Natural killer cell (primary cell): ENCODE measurements around the gene TMEM41B. TPM values are rescaled to one million over a fixed set of nuclear protein-coding genes. Genes with fewer than 3 reads are reported as not detected.
A peak's percentile ranks its signal among the peaks of the same experiment; 100 is the strongest.

Source experiments
- ATAC-seq, 3 donors: fragments of 150-1000 bp in 2 of 3; fragments of 200-7000 bp in 1 of 3; cut with Tn5 transposase; 1 replicate in 1 of 3; 2 replicates in 2 of 3; pipeline ENCODE4 v1.10.0; 2021; ENCODE audit warnings: mild to moderate bottlenecking in 2 of 3, moderate library complexity in 2 of 3
- DNase-seq, 2 donors: peaks; one replicate each; pipeline versions ENCODE4 v3.0.0 to v3.0.0-alpha.2; 2013 to 2021; ENCODE audit warnings: mixed read lengths in 1 of 2
- H3K27ac ChIP-seq: one replicate; pipeline ENCODE4 v1.5.1; 2013; ENCODE audit warnings: mild to moderate bottlenecking, low read length
- H3K27me3 ChIP-seq: one replicate; pipeline ENCODE4 v1.6.1; 2013; ENCODE audit warnings: low read length; ENCODE audit not compliant: control insufficient read depth, insufficient read depth
- H3K36me3 ChIP-seq: one replicate; pipeline ENCODE4 v1.6.1; 2013; ENCODE audit warnings: low read length; ENCODE audit not compliant: control insufficient read depth, insufficient read depth
- H3K4me1 ChIP-seq: one replicate; pipeline ENCODE4 v1.6.1; 2013; ENCODE audit warnings: low read length; ENCODE audit not compliant: control insufficient read depth, insufficient read depth
- H3K4me3 ChIP-seq: one replicate; pipeline ENCODE4 v1.5.1; 2013; ENCODE audit warnings: low read length
- H3K9me3 ChIP-seq: one replicate; pipeline ENCODE4 v1.6.1; 2013; ENCODE audit warnings: low read length; ENCODE audit not compliant: control insufficient read depth, insufficient read depth
- H3K27ac Mint-ChIP-seq, 2 donors: one replicate each; pipeline ENCODE4 v1.8.0; 2022; ENCODE audit warnings: mild to moderate bottlenecking in 2 of 2, mixed read lengths in 2 of 2, moderate library complexity in 1 of 2
- H3K27me3 Mint-ChIP-seq, 2 donors: one replicate each; pipeline ENCODE4 v1.8.0; 2022; ENCODE audit warnings: low read depth in 2 of 2, mixed read lengths in 2 of 2
- H3K36me3 Mint-ChIP-seq: one replicate; pipeline ENCODE4 v1.8.0; 2022; ENCODE audit warnings: mixed read lengths
- H3K4me1 Mint-ChIP-seq, 2 donors: one replicate each; pipeline ENCODE4 v1.8.0; 2022; ENCODE audit warnings: mixed read lengths in 2 of 2
- H3K4me3 Mint-ChIP-seq: one replicate; pipeline ENCODE4 v1.8.0; 2022; ENCODE audit warnings: mild to moderate bottlenecking, moderate library complexity, mixed read lengths
- H3K9me3 Mint-ChIP-seq, 2 donors: one replicate each; pipeline ENCODE4 v1.8.0; 2022; ENCODE audit warnings: mixed read lengths in 2 of 2
- WGBS: methylation state at CpG from one replicate; pipeline ENCODE4 v1.1.7; 2013; ENCODE audit warnings: missing lambda C conversion rate; ENCODE audit not compliant: insufficient coverage; 5-methylcytosine and 5-hydroxymethylcytosine counted together
- intact Hi-C: fragments of 100-400 bp; cut with micrococcal nuclease; formaldehyde crosslinking; loops from one replicate; pipeline ENCODE4 v1.14.2; 2022
- total RNA-seq, 4 donors: library from RNA; stranded (reverse); fragments of 120-200 nt in 1 of 4; gene quantifications; one replicate each; pipeline versions ENCODE4 v1.2.3 to v1.2.4, GENCODE V29; 2013 to 2022
- TF ChIP-seq, protein P1 (sequence below): fragments of 200-600 bp; IDR thresholded peaks from one replicate; pipeline ENCODE4 v1.8.0; 2022; ENCODE audit warnings: antibody characterized with exemption

TMEM41B gene
- total RNA-seq, 3 donors from 2014 or later (not counting 1 experiment from before 2014, with no cell fraction given): 28.1 to 37.0 (median 34.0) TPM

DNA sequence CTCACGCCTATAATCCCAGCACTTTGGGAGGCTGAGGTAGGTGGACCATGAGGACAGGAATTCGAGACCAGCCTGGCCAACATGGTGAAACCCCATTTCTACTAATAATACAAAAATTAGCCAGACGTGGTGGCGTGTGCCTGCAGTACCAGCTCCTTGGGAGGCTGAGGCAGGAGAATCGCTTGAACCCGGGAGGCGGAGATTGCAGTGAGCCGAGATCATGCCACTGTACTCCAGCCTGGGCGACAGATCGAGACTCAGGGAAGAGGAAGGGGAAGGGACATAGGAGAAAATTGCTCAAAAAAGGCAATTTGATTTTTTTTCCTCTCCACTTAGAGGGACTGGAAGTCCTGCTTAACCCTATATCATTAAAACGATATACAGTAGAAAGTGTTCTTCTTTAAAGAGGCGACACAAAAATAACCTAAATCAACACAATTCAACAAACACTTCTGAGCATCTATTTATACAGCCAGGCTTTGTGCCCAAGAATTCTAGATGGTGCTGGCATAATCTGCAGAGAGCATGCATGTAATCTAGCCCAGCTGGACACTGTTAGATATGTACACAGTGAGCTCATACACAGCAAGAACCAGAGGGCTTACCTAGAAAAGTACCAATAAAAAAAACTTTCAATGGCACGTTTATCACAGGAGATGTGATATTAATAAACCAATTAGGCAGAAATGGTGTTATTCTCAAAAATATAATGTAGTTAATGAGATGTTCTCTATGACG lies 28.4 kb downstream of the TMEM41B start:
- Histone ChIP-seq H3K4me1 (no peaks in the 10 kb centered on the region), H3K4me3 (no peak overlapping the region), H3K27me3 (no peaks in the 10 kb centered on the region), H3K9me3 (no peaks in the 10 kb centered on the region), H3K27ac (no peak overlapping the region), H3K36me3 (peaks cover 4% of the 10 kb centered on the region)
- Mint-ChIP-seq H3K4me1 (peaks cover 1% of the 10 kb centered on the region in 2 donors), H3K36me3 (peaks cover 1% of the 10 kb centered on the region), H3K4me3 (no peak overlapping the region), H3K9me3 (no peaks in the 10 kb centered on the region), H3K27me3 (no peaks in the 10 kb centered on the region), H3K27ac (no peak overlapping the region)
- intact Hi-C loops: no loop called here
- ATAC-seq (no peak), DNase-seq (no peak)
- TF ChIP-seq, protein P1, sequence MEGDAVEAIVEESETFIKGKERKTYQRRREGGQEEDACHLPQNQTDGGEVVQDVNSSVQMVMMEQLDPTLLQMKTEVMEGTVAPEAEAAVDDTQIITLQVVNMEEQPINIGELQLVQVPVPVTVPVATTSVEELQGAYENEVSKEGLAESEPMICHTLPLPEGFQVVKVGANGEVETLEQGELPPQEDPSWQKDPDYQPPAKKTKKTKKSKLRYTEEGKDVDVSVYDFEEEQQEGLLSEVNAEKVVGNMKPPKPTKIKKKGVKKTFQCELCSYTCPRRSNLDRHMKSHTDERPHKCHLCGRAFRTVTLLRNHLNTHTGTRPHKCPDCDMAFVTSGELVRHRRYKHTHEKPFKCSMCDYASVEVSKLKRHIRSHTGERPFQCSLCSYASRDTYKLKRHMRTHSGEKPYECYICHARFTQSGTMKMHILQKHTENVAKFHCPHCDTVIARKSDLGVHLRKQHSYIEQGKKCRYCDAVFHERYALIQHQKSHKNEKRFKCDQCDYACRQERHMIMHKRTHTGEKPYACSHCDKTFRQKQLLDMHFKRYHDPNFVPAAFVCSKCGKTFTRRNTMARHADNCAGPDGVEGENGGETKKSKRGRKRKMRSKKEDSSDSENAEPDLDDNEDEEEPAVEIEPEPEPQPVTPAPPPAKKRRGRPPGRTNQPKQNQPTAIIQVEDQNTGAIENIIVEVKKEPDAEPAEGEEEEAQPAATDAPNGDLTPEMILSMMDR: no peak
- 92% methylated on average over 11 of the region's 14 CpGs for WGBS

- TF ChIP-seq, protein P1: no peak
- Mint-ChIP-seq H3K4me1 (peaks cover 9 to 14% of the 10 kb centered on the region in 2 donors), H3K27ac (peak overlapping the region in 1 of 2 donors; percentile 75), H3K27me3 (no peaks in the 10 kb centered on the region), H3K4me3 (peak overlapping the region; percentile 81), H3K9me3 (no peaks in the 10 kb centered on the region), H3K36me3 (peaks cover 7% of the 10 kb centered on the region)
- H3K27me3 ChIP-seq: no peaks in the 10 kb centered on the region
- no peak overlapping the region for H3K4me3 ChIP-seq
- peak; percentile 50 to 93 (median 84) for ATAC-seq
- peak in 1 of 2 donors; percentile 84 for DNase-seq
- intact Hi-C loops: loop anchor here (2.0 kb wide), 1 partner anchor 34 kb away; the partner anchor contains the start of gene TMEM41B
- H3K9me3 ChIP-seq: no peaks in the 10 kb centered on the region
- H3K36me3 ChIP-seq: no peaks in the 10 kb centered on the region
- H3K27ac ChIP-seq: no peak overlapping the region
- WGBS: 0% methylated on average over 2 of the region's 4 CpGs
- H3K4me1 ChIP-seq: peaks cover 13% of the 10 kb centered on the region
Observed at GRCh38 chr11:9280655-9281301, 33.6 kb downstream of the TMEM41B start.

DNA sequence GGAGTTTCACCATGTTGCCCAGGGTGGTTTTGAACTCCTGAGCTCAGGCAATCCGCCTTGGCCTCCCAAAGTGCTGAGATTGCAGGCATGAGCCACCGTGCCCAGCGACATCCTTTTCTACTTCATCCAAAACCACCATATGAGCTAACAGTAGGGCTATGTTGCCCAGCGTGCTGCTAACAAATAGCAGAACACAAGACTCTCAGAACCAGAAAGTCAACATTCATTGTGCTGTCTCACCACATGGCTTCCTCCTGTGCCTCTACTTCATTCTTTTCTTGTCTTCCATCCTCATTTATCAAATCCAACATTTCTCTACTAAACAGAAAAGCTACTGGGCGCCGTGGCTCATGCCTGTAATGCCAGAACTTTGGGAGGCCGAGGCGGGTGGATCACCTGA lies 37.2 kb downstream of the TMEM41B start:
- DNase-seq: no peak
- no peak for ATAC-seq
- no peak overlapping the region for H3K4me3 Mint-ChIP-seq

More for the DNA sequence above, 37.2 kb downstream of the TMEM41B start:
- intact Hi-C loops: no loop called here
- Mint-ChIP-seq H3K36me3 (peaks cover 7% of the 10 kb centered on the region), H3K27ac (no peak overlapping the region), H3K4me1 (peaks cover 9 to 14% of the 10 kb centered on the region in 2 donors), H3K27me3 (peaks cover 0 to 7% of the 10 kb centered on the region in 2 donors), H3K9me3 (no peaks in the 10 kb centered on the region)
- H3K4me1 ChIP-seq: peaks cover 13% of the 10 kb centered on the region
- TF ChIP-seq, protein P1: no peak
- no peak overlapping the region for H3K27ac ChIP-seq
- H3K27me3 ChIP-seq: no peaks in the 10 kb centered on the region
- no peak overlapping the region for H3K4me3 ChIP-seq
- H3K36me3 ChIP-seq: no peaks in the 10 kb centered on the region
- WGBS: 95% methylated on average over 8 of the region's 8 CpGs
- no peaks in the 10 kb centered on the region for H3K9me3 ChIP-seq
